ENCODE data around the gene MTX1. TPM values are rescaled to one million over a fixed set of nuclear protein-coding genes. Genes with fewer than 3 reads are reported as not detected.
"Not testable (repeated sequence)": the region's sequence is repeated elsewhere in the genome, so short reads cannot be mapped to it uniquely, and the experiment has no call there.

MTX1 gene
- total RNA-seq, 1 donor from 2014 or later: 19.1 TPM

GRCh38 chr1:155207806-155208540 is 522 bp upstream of the MTX1 start, which contains the start of gene THBS3:
Gene THBS3, minus strand, starts transcription at chr1:155207897. Its CDS starts 21 bp downstream, at chr1:155207876.
- peak; percentile 70 for DNase-seq

- DNase-seq: no peak
These were observed 822 bp downstream of the MTX1 start for GRCh38 chr1:155209312-155209721.

GRCh38 chr1:155210314-155211104 is 2.0 kb downstream of the MTX1 start:
- DNase-seq: no peak

- DNase-seq: not testable (repeated sequence)
These were observed 3.0 kb downstream of the MTX1 start for GRCh38 chr1:155211381-155212050.

GRCh38 chr1:155212051-155212440 is 3.6 kb downstream of the MTX1 start:
- DNase-seq: not testable (repeated sequence)

GRCh38 chr1:155214702-155215101 is 6.2 kb downstream of the MTX1 start:
- not testable (repeated sequence) for DNase-seq

DNA sequence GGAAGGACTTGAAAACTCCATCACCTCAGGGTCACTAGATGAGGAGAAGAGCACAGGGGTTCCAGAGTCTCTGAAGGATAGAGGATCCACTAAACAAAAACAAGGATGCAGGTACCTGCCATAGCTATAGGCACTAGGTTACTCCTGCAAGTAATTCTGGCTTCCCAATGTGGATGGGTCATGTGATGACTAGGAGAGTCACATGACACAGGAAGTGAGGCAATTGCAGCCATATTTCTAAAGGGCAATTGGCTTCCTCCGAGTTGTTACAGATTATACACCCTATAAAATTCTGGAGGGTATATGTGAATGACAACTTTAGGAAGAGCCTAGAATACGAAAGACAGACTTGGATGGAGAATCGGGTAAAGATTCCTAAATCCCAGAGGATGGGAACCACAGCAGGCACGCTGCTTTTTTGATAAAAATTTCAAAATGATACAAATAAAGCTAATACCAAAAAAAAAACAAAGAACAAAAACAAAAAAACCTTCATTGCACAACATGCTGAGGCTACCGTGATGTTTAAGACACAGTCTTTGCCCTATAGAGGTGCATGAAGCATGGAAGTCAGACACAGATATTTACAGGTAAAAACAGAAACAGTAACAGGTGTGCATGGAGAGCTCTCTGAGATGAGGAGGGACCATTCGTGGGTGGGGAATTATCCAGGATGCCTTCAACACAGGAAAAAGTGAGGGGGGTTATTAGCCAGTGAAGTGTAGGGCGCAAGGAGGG is 10.5 kb downstream of the MTX1 start:
- DNase-seq: peak; percentile 66

GRCh38 chr1:155219592-155220031 is 11.1 kb downstream of the MTX1 start:
- no peak for DNase-seq

DNA sequence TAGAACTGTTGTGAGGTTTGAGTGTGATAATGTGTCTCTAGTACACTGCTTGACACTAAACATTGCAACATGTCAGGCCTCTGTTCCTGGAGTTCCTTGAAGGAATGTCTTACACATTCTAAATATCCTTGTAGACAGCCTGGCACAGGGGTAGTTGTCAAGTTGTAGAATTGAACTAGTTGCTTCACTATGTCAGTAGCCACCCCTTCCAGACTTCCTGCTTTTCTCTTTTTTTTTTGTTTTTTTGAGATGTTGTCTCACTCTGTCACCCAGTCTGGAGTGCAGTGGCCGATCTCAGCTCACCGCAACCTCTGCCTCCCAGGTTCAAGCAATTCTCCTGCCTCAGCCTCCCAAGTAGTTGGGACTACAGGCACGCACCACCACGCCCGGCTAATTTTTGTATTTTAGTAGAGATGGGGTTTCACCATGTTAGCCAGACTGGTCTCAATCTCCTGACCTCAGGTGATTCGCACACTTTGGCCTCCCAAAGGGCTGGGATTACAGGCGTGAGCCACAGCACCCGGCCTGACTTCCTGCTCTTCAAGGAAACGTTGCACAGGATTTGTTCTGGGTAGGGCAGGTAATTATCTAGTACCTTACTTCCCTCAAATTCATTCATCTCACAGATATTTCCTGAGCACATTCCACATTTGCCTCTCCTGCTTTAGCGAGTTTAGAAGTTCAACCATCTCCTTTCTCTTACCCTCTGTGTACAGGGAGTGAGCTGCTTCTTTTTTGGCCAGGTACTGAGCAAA is 11.9 kb downstream of the MTX1 start:
- DNase-seq: not testable (repeated sequence)

- no peak for DNase-seq
These were observed 14.6 kb downstream of the MTX1 start for GRCh38 chr1:155223047-155223446.

- not testable (repeated sequence) for DNase-seq
These were observed 16.9 kb downstream of the MTX1 start for GRCh38 chr1:155225404-155225759.

DNA sequence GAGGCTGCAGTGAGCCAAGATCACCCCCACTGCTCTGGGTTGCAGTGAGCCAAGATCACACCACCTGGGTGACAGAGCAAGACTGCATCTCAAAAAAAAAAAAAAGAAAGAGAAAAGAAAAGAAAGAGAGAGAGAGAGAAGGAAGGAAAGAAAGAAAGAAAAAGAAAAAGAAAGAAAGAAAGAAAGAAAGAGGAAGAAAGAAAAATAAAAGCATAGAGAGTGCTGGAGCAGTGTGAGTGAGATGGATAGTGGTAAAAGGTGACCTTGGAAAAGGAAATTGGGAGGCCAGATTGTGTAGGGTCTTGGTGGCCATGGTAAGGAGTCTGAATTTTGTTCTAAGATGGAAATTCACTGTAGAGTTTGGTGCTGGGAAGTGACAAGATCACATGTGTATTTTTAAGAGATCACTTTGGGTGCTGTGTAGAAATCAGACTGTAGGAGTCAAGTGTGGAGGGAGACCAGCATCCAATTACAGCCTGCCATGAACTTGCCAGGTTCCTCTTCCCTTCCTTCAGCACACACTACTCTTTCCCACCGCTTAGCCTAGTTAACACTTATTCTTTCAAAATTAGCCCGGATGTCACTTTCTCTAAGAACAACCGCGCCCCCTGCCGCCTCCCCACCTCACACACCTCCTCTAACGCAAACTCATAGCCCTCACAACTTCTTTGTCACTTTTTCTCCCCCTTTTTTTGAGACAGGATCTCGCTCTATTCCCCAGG is 17.9 kb downstream of the MTX1 start:
- DNase-seq: peak; percentile 71

DNA sequence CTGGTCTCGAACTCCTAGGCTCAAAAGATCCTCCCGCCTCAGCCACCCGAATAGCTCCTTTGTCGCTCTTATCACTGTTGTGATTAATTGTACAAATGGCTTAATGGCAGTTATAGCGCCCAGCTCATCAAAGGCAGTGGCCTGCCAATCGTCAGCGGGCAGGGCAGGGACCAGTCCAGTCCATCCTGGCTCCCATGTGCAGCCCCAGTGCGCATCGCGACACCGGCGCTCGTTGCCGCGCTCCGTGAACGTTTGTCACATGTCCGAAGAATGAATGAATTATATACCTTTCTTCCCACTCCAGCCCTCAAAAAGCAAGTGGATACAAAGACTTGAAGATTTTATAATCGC is 18.4 kb downstream of the MTX1 start:
- peak; percentile 71 for DNase-seq

DNA sequence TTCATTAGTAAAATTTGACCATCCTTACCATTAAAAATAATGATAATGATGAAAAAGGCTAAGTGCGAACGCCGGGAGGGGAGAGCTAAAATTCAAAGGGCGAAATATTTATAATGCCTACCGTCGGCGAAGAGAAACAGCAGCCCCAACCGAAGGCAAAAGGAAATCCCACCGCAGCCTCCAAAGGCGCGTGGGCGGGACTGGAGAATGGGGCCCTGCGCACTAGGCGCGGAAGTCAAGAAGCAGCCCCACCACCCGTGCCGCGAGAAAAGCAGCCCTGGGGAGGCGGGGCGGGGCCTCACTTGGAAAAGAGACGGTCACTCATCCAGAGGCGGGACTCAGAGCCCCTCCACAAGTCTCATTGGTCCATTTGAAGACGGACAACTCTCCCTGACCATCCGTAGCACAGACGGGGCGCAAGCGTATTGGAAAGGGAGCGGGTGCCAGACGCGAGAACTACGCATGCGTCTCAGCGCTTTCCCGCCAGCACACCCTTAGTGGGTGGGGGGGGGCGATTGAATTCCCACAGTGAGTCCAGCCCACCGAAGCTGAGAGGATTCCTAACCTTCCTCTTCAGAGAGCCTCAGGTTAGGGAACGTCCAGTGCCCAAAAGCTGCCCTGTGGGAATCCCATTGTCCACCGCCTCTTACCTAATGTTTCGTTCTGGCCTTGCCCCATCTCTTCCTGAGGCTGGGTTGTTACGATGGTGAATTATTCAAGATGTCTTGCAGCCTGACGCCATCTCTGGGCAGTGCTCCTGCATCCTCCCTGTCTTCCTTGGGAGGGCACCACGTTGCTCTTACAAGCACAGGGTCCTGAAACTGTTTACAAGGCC is 19.0 kb downstream of the MTX1 start:
- peak; percentile 99 for DNase-seq

- no peak for DNase-seq
These were observed 19.6 kb downstream of the MTX1 start for GRCh38 chr1:155228096-155228427.

DNA sequence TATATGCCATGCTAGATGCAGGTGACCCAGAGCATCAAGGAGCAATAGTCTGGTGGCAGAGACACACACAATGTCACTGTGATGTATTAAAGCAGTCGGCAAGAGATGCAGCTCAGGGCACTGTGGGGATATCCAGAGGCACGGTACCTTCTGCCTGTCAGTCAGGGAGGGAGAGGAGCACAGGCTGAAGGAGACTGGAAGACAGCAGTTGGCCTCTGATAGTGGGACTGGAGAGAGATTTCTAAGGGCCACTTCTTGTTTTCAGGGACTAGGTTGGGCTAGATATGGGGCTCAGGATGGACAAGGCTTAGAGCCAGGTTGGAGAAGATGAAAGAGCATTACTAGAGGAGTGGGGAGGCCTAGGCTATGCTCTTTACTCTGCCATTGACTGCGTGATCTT is 22.8 kb downstream of the MTX1 start:
- not testable (repeated sequence) for DNase-seq

- DNase-seq: peak; percentile 57
These were observed 23.8 kb downstream of the MTX1 start for GRCh38 chr1:155232001-155232978.

DNA sequence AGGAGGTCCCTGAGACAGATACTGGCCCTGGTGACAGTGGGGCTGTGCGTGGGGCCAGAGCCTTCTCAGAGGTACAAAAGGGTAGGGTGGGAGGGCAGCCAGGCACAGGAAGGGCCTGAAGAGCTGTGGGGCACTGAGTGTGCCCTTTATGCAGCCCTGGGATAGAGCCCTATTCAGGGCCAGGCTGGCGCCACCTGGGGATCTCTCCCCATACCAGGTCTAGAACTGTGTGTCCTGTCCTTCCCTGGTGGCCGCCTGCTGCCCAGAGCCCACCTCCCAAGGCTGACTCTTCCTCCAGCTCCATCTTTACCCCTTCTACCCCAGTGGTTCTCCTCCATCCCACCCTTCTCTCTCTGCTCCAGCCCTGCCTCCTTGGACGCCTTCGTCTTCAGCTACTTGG is 25.0 kb downstream of the MTX1 start:
- not testable (repeated sequence) for DNase-seq

GRCh38 chr1:155235375-155235774 is 26.9 kb downstream of the MTX1 start:
- DNase-seq: not testable (repeated sequence)

Measured in skin of body (tissue), 2 donors.